Peyer's patch (tissue), 4 donors: Measurements from ENCODE around the gene CRTAP. TPM values are rescaled to one million over a fixed set of nuclear protein-coding genes. Genes with fewer than 3 reads are reported as not detected.
A peak's percentile ranks its signal among the peaks of the same experiment; 100 is the strongest.
"Not testable (repeated sequence)": the region's sequence is repeated elsewhere in the genome, so short reads cannot be mapped to it uniquely, and the experiment has no call there.

Source experiments
- DNase-seq, 3 donors: peaks; one replicate each; pipeline ENCODE4 v3.0.0-alpha.2; 2017 to 2019
- H3K27ac ChIP-seq, 4 donors: fragments of 200-600 bp; sonication (generic); one replicate each; pipeline ENCODE4 v1.5.1; 2016 to 2019
- H3K27me3 ChIP-seq, 2 donors: fragments of 200-600 bp; sonication (generic); one replicate each; pipeline ENCODE4 v1.5.1; 2019
- H3K36me3 ChIP-seq, 3 donors: fragments of 200-600 bp; sonication (generic); one replicate each; pipeline ENCODE4 v1.5.1; 2016 to 2019
- H3K4me1 ChIP-seq, 4 donors: fragments of 200-600 bp; sonication (generic); one replicate each; pipeline ENCODE4 v1.5.1; 2016 to 2019
- H3K4me3 ChIP-seq, 4 donors: fragments of 200-600 bp; sonication (generic); 1 replicate in 3 of 4; 2 replicates in 1 of 4; pipeline ENCODE4 v1.5.1; 2016 to 2019; ENCODE audit warnings: mild to moderate bottlenecking in 1 of 4
- H3K9me3 ChIP-seq, 4 donors: fragments of 200-600 bp; sonication (generic); one replicate each; pipeline ENCODE4 v1.5.1; 2016 to 2019; ENCODE audit warnings: mild to moderate bottlenecking in 1 of 4
- CTCF ChIP-seq, 6 experiments: fragments of 450-650 bp in 4 of 6; fragments of 200-600 bp in 2 of 6; sonication (generic) in 1 of 6; IDR thresholded peaks; one replicate each; pipeline ENCODE4 v1.5.1; 2017 to 2019; ENCODE audit warnings: antibody characterized with exemption in 6 of 6, mild to moderate bottlenecking in 3 of 6, moderate library complexity in 1 of 6
- POLR2A ChIP-seq, 2 donors: fragments of 450-650 bp; IDR thresholded peaks; one replicate each; pipeline ENCODE4 v1.5.1; 2017; ENCODE audit warnings: antibody characterized with exemption in 2 of 2, mild to moderate bottlenecking in 2 of 2, moderate library complexity in 2 of 2
- total RNA-seq, 4 donors: library from RNA; depleted of rRNA; stranded (reverse); fragments of >200 nt; gene quantifications; one replicate each; pipeline ENCODE4 v1.1.0, GENCODE V29; 2016

CRTAP gene
- 100 to 1,000 TPM in 1 of 4 donors, 10 to 100 TPM in 3; 32.9 to 127 (median 46.4) TPM for total RNA-seq

GRCh38 chr3:33113772-33114621 lies at the start of gene CRTAP:
TSS of gene CRTAP (plus strand) at chr3:33114014. CDS start at chr3:33114078, 64 bp downstream.
- Histone ChIP-seq H3K9me3 (no peaks in the 10 kb centered on the region), H3K27me3 (no peaks in the 10 kb centered on the region), H3K27ac (peak within 1 kb of the TSS; percentile 92 to 97 (median 96)), H3K4me3 (peak within 1 kb of the TSS; percentile 69 to 78 (median 75)), H3K4me1 (peaks cover 0 to 16% (median 2%) of the 10 kb centered on the region in 4 donors), H3K36me3 (no peaks in the 10 kb centered on the region)
- peak; percentile 94 to 98 (median 95) for DNase-seq
- TF ChIP-seq CTCF (IDR thresholded peaks at IDR 0.05) (peak in 2 of 6 experiments; percentile 17 to 23), POLR2A (IDR thresholded peaks at IDR 0.05) (peak; percentile 56 to 57)

DNA sequence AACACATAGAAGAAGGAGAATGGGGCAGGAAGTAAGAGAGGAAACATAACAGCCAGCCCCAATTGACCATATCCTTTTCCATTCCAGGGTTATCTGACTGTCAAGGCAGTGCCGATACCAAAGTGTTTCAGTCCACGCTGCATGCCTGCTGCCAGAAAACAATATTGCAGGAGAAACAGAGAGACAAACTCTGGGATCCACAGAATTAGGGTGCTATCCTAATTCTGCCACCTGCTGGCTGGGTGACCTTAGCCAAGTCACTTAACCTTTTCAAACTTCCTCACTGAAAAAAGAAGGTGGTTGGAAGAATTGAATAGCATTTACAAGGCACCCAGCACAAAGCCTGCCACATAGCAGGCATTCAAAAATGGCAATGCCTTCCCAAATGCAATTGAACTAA lies 48.9 kb upstream of the CRTAP start:
- peaks cover 0 to 18% (median 0%) of the 10 kb centered on the region in 4 donors for H3K4me1 ChIP-seq
- H3K27me3 ChIP-seq = no peaks in the 10 kb centered on the region
- no peak for DNase-seq
- no peak overlapping the region for H3K4me3 ChIP-seq
- peak in 4 of 6 experiments; percentile 3 to 31 (median 21) for TF ChIP-seq CTCF (IDR thresholded peaks at IDR 0.05)
- no peak for TF ChIP-seq POLR2A (IDR thresholded peaks at IDR 0.05)
- H3K36me3 ChIP-seq = peaks cover 0 to 62% (median 0%) of the 10 kb centered on the region in 3 donors
- no peaks in the 10 kb centered on the region for H3K9me3 ChIP-seq
- H3K27ac ChIP-seq = no peak overlapping the region

GRCh38 chr3:33067484-33067883 lies 46.3 kb upstream of the CRTAP start:
- Histone ChIP-seq H3K4me3 (no peak overlapping the region), H3K27ac (no peak overlapping the region), H3K4me1 (peaks cover 0 to 3% (median 0%) of the 10 kb centered on the region in 4 donors), H3K36me3 (peaks cover 0 to 60% (median 0%) of the 10 kb centered on the region in 3 donors), H3K27me3 (no peaks in the 10 kb centered on the region), H3K9me3 (no peaks in the 10 kb centered on the region)
- TF ChIP-seq CTCF (IDR thresholded peaks at IDR 0.05) (no peak), POLR2A (IDR thresholded peaks at IDR 0.05) (no peak)
- DNase-seq = no peak

- not testable (repeated sequence) for H3K9me3 ChIP-seq, H3K4me3 ChIP-seq, DNase-seq, H3K27me3 ChIP-seq, H3K27ac ChIP-seq, H3K4me1 ChIP-seq
- peaks cover 0 to 47% (median 0%) of the 10 kb centered on the region in 3 donors for H3K36me3 ChIP-seq
Observed at GRCh38 chr3:33069862-33070261, 44.0 kb upstream of the CRTAP start.

GRCh38 chr3:33071181-33071580 lies 42.6 kb upstream of the CRTAP start:
- Histone ChIP-seq H3K4me3 (no peak overlapping the region), H3K27ac (no peak overlapping the region), H3K4me1 (no peaks in the 10 kb centered on the region), H3K27me3 (no peaks in the 10 kb centered on the region), H3K36me3 (peaks cover 0 to 36% (median 0%) of the 10 kb centered on the region in 3 donors), H3K9me3 (no peaks in the 10 kb centered on the region)
- no peak for DNase-seq
- TF ChIP-seq POLR2A (IDR thresholded peaks at IDR 0.05) (no peak), CTCF (IDR thresholded peaks at IDR 0.05) (no peak)

DNA sequence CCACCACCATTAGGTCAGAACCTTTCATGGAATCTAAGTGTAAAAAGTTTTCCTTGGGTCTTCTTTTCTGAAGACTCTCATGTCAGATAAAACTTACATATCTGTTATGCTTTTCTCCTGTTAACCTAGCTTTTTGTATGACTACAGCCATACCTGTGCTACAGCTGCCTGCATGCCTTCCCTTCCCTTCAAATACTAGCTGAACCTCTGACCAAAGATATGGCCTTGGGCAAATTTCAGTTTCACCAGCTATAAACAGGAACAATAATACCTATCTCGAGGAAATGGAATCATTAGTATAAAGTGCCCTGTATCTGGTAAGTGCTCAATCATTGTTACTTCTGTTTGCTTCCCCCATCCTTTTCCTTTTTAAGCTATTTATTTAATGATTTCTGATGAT lies 41.9 kb upstream of the CRTAP start:
- no peak for DNase-seq
- Histone ChIP-seq H3K27ac (no peak overlapping the region), H3K4me1 (no peaks in the 10 kb centered on the region), H3K27me3 (no peaks in the 10 kb centered on the region), H3K36me3 (peaks cover 0 to 33% (median 0%) of the 10 kb centered on the region in 3 donors), H3K9me3 (no peaks in the 10 kb centered on the region), H3K4me3 (no peak overlapping the region)
- TF ChIP-seq POLR2A (IDR thresholded peaks at IDR 0.05) (no peak), CTCF (IDR thresholded peaks at IDR 0.05) (no peak)
